NCI-H2171 (cell line): ENCODE results near the gene PCGF5.
"Not testable (repeated sequence)": the region's sequence is repeated elsewhere in the genome, so short reads cannot be mapped to it uniquely, and the experiment has no call there.

Source experiments
- DNase-seq: peaks from one replicate; lab custom pipeline; 2025; lab: John Stamatoyannopoulos, UW

Gene PCGF5

DNA sequence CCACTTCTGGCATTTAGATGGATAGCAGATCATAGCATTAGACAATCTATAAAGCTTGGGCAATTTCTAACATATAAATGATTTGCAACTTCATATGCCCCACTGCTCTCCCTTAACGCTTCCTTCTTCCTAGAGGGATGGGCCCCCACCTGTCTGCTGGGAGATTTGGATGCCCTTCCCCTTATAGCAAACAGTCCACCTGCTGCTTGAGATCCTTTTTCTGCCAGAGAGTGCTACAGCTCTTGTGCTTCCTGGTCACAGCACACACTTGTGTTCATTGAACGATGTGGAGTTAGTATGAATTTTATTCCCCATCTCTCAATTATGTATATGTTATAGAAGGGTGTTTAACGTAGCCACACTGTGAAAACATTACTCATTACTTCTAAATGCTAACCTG, 10.4 kb upstream of the PCGF5 start:
- DNase-seq = no peak

DNA sequence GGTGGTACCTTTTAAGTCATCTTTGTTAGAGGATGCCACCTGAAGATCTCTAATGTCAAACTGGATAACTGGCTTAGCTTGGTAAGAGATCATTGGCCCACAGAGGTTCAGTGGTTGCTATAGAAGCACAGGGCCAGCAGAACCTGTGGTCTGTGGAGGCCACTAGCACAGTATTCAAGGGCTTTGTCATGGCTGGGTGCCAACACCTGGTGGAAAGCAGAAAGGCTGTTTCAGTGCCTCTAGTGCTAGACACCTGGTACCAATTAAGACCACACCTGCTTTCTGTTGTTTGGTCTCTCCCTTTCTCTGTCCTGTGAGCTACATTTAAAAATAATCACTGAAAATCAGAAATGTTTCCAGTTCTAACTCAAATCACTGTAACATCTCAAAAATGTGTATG, 10.0 kb upstream of the PCGF5 start:
- DNase-seq = peak; percentile 55

DNA sequence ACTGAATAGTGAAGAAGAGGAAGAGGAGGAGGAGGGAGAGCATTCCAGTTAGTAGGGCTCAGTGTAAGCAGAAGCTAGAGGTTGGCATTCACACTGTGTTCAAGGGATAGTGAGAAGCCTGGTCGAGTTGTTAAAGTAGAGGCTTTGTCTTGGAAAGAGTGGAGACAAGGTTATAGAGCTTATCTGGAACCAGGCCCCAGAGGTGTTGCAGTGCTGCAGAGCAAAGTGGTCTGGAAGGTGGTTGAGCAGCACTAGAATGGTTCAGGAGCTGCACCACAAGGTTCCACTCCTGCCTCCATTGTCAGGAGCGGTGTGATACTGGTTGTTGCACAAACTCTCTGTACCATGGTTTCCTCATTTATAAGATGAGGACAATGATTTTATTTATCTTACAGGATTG, 8.8 kb upstream of the PCGF5 start:
- no peak for DNase-seq

DNA sequence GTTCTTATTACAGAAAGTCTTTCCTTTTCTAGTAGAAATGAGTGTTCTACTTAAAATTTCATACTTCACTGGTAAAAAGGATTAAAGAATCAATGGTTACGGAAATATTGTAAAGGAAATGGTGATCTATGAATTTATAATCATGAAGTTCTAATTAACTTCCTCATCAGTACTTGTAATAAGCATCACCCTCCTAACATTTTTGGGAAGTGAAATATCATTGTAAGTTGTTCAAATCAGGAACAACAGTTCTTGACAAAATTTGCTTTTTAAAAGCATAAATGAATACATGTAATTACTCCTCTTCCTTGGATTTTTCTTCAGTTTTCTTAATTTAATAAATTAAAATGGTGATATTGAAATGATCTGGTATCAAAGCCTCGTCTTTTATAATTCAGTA, 5.6 kb upstream of the PCGF5 start:
- no peak for DNase-seq

DNA sequence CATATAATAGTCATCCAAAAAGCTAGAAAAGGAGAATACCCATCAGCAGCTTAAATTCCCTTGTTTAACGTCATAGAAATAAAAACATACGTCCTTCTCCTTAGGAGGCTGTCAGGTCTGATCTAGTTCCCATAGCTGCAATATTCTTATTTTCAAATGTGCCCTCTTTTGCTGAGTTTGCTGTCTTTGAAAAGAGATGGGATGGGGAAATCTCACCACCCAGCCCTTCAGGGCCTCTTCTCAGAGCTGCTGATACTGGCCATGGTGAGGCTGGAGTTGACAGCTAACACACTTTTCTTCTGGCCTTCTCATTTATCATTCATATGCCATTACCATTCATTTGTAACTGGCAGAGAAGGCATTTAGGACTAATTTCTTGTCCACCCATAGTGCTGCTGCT, 5.1 kb upstream of the PCGF5 start:
- no peak for DNase-seq

DNA sequence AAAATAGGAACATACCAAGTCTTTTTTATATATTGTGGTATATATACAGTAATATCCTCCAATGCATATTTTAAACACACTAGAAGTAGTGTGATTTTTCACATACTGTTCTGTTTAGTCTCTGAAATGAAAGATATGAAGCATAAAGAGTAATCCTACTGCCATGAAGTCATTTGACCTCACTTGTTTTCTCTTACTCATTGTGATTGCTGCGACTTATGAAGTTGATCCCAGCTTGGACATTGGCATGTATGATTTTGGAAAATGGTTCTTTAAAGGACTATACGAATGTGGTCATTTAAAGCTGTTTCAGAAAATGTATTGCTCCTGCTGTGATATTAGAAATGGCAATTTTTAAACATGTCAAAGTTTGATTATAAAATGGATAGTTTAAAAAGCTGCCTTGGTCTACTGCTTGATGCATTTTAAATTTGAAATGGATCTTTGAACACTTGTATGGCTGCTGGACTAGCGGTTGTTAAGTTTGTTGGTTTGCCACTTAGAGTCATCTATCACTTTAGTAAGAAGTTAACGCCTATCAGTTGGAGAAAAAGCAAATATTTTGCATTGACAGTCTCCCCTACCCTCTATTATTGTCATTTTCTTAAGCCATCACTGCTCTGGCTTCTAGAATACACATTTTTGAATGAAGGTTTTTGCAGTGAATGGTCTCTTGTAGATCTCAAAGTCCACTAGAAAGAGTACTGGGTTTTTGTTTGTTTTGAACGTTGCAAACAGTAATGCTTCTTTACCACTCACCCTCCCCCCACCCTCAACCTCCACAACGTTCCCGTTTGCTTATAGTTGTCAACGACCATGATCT, 881 bp upstream of the PCGF5 start:
- no peak for DNase-seq

DNA sequence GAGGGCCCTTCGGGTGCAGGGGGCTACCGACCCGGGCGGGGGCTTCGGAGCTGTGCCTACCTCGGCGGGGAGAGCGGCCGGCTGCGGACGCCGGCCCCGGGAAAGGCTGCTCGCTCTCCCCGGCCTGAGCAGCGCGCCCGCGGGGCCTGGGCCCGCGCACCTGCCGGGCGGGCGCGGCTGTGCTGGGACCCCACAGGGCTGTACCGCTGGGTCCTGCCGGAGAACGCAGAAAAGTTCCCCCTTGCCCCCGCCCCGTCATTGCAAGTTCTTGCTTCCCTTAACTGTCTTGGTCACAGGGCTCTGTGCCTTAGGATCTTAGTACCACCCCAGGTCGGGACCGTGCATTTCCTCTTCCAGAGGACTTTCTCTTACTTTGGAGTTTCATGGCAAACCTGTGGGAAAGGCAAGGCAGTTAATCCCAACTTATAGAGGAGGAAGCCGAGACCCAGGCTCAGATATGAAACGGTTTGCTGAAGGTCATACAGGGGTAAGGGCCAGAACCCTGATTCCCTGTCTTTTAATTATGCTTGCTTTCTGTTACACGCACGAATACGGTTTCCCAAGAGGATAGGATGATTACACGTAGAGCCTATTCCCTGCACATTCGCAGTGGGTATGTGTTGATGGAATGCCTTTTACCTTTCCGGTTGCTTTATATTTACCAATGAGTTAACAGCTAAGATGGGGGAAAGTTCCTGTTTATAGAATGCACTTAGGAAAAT, 652 bp downstream of the PCGF5 start:
- no peak for DNase-seq

DNA sequence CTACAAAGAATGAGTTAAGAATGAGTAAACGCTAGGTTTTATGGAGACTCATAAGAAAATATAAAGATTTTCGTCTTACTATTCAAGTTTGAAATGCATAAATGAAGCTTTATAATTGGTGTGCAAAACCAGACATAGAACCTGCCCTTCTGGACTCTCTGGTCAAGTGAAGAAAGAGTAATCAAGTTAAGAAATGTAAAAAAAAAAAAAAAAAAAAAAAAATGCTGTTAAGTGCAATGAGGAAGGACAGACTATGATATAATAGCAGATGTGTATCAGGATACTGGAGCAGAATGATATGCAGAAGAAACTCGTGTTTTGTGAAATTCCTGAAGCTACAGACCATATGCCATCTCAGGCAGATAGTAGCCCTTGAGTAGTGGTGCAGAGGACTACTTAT, 5.6 kb downstream of the PCGF5 start:
- no peak for DNase-seq

DNA sequence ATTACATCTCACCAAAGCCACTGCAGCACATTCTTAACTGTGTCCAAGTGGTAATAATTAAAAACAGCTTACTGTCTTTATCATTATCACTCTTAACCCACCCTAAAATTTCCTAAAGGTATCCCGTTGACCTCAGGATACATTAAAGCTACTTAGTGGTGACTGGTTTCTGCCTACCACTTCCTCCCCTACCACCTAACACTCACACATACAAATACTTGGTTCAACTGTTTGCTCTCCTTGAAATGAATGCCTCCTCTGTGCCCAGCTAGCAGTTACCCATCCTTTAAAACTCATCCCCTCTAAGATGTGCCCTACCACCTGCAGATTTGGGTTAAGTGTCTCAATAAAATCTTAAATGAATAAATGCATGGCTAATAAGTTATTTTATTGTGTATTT, 7.1 kb downstream of the PCGF5 start:
- no peak for DNase-seq

DNA sequence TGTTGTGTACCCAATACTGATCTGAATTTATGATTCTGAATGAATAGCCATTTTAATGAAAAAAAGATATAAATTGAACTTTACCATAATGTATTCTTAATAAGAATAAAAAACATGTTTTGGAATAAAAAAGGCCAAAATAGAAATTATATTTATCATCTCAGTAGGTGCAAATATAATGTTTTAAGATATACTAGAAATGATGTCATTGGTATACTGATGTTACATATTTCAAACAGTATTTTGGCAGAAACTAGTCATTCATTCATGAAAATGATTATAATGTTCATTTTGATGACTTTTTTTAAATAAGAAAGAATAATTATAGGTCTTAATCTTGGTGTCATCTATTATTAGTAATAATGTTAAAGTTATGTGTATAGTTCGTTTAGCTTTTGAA, 9.2 kb downstream of the PCGF5 start:
- no peak for DNase-seq

DNA sequence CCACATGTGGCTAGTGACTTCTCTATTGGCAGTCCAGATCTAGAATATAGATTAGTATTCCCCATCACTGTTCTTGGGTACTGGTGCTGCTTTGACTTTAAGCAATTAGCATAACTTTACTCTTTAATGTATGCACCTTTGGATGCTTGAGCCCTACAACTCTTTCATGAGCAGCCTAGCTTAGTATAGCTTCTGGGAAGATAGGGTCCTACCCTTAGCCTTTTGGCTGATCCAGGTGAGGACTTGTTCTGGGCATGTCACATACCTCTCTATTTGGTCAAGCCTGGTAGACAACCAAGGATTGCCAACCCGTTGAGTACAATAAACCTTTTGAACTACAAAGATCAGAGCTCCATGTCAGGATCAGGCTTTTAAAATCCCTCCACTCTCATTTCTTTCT, 17.7 kb downstream of the PCGF5 start:
- no peak for DNase-seq

DNA sequence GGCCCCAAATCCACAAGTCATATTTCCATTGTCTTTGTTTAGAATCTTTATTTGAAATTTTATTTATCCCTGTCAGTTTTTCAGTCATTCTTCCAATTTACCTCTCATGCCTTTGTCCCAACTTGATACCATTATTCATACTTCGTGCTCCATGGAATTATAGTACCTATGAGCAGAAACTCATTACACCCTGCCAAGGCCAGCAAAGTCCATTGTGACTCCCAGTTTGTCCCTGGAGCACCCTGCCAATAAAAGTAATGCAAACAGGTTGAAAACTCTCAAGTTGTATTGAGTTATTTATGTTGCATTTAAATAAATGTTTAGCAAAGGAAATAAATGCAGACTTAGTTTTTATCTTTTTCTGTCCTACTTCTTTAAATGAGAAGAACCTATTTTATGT, 19.3 kb downstream of the PCGF5 start:
- no peak for DNase-seq

DNA sequence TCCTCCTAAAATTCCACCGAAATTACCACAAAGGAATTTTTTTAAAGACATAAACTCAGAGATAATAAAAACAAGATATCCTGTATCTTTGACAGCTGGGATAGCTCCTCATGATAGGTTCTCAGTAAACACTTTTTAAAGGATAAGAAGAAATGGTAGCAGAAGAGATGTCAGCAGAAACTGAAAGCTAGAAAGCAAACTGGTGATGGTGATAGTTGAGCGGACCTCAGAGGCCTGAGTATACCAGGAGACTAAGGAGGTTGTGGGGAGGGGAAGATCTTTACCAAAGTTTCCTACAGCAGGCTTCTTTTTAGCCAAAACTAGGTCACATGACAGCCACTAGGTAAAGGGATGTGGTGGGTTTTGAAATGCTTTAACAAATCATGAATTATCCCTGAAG, 22.5 kb downstream of the PCGF5 start:
- no peak for DNase-seq

DNA sequence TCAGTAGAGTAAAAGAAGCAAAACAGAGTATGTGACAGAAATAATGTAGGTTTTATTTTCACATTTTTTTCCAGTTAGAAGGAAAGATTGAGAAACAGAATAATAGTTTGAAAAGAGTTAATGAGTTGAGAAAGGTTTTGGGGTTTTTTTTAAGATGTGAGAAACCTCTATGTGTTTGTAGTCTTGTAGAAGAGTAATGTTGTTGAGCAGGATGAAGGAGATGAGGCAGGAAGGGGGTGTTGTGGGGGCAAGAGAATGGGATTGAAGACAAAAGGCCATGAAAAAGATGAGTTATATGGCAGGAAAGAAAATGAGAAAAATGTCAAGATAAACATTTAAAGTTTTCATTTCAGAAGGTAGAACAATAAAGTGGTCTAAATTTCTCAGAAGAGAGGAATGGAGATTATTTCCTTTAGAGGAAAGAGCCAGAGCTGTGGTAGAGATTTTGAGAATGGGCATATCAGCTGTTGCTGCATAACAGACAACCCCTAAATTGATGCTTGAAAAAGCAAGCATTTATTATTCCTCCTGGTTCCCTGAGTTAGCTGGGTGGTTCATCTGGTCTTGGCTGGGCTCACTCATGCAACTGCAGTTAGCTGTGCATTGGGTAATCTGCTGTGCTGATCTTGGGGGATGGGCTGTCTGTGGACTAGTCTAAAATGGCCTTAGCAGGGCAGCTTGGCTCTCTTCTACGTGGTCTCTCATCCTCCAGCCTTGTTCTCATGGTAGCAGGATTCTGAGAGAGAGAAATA, 27.1 kb downstream of the PCGF5 start:
- DNase-seq = no peak

DNA sequence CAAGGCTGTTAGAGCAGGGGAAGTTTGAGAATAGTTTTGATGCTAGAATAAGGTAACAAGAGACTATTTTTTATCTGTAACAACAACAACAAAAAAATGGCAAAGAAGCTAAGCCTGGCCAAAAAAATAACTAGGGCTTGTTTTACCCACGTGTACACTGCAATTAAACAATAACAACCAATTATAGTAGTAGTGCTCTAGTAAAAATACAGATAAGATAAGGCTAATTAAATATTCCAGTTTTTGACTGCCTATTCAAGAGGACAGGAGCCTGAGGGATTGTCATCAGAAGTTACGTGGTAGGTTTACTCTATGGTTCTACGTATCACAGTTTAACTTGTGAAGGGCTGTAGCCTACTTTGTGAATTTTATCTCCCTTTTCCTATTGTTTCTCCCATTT, 29.2 kb downstream of the PCGF5 start:
- DNase-seq = no peak

DNA sequence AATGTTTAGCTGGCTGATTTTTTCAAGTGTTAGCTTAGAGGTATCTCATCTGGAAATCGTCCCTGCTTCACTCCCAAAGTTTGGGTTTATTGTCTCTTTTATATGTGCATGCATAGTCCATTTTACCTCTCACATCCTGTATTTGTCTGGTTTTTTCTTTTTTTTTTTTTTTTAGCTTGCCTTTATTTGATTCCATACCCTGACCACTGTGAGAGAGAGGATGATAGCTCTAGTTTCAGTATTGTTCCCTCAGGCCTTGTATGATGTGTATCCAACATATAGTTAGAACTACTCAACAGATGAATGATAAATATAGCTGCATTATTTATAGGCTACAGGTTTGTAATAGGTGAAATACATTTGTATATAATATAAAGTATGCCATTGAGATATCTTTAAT, 29.9 kb downstream of the PCGF5 start:
- no peak for DNase-seq

DNA sequence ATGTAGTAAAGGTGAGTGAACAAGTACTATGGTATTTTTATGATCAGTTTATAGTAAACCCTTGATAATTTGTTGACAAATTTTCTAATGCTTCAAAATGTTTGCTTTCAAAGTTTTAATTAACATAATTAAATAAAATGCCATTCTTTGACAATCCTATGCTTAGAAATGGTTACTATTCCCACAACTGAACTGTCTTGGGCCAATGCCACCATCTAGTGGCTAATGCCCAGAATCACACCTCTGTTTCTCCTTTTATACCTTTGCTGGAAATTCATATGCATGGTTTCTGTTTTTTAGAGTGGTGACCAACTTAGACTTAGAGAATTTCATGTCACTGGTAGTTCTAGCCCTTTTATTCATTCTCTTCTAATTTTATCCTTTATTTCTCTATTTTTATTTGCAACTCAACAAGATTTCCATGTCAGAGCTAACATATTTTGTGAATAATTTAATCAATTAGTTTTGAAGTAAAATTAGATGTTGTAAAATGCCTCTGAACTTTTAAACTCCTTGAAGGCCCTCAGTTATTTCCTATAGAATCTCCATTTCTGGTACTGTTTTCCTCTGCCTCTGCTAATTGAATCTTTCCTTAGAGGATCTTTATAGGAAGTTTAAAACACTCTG, 31.1 kb downstream of the PCGF5 start:
- peak; percentile 17 for DNase-seq

DNA sequence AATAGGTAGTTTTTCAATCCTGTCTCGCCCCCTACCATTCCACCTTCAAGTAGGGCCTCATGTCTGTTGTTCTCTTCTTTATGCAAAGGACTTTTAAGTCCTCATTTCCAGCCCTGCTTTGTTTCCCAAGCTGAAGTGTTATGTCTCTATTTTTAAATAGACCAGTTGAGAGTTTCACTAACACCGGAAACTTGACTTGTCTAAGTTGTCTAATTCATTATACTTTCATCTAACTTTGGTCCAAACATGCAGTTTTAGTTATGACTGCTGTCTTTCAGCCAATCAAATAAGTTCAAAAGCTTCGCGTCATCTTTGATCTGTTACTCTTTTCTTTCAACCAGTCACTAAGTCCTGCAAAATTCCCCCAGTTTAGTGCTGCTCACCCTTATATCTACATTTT, 32.8 kb downstream of the PCGF5 start:
- no peak for DNase-seq

DNA sequence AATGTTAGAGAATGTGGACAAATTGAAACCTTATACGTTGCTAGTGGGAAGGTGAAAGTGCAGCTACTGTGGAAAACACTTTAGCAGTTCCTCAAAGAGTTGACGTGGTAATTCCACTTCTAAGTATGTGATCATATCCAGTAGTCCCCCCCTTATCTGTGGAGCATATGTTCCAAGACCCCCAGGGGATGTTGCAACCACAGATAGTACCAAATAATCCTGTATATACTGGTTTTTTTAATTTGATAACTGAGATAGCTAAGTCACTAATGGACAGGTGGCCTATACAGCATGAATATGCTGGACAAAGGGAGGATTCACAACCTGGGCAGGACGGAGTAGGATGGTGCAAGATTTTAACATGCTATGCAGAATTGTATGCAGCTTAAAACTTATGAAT, 36.8 kb downstream of the PCGF5 start:
- no peak for DNase-seq

DNA sequence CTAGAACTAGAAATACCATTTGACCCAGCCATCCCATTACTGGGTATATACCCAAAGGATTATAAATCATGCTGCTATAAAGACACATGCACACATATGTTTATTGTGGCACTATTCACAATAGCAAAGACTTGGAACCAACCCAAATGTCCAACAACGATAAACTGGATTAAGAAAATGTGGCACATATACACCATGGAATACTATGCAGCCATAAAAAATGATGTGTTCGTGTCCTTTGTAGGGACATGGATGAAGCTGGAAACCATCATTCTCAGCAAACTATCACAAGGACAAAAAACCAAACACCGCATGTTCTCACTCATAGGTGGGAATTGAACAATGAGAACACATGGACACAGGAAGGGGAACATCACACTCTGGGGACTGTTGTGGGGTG, 40.0 kb downstream of the PCGF5 start:
- DNase-seq = not testable (repeated sequence)

DNA sequence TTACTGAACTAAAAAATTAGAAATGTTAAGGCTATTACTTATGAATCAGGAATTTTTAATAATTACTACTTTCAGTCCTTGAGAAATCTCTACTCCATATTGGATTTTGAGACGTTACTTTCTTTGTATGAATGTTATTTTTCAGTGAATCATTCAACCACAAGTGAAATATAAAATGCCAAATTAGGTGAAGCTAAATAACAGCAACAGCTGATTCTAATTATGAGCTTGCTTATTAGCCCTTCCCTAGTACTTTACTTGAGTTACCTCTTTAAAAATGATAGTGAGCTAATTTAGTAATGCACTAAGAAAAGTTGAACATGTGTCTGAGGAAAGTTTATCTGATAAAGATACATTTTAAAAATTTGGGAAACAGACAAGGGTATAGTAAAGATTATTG, 51.4 kb downstream of the PCGF5 start:
- no peak for DNase-seq

DNA sequence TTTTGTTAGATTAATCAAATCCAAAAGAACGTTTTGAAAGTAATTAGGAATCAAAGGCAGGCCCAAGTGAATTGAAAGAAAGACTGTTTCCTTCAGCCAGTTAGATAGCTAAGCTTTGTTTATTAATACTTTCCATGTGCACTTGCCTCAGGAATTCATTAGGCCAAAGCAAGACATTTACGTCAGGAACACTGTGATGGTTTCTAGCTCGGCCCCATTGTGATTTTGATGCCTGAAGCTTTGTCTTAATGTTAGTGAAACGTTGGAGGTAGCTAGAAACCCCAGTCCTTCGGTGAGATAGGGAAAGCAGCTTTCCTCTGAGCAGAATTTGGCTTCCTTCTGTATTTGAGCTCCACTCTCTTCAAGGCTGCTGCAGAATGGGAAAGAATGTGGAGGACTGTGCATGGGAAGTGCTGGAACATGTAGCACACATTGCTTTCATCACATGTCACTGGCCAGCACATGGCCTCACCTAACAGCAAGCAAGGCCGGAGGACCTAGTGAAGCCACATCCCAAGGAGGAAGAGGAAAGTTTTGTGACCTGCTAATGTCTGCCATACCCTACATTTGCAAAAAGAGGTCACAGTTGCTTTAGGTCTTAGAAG, 64.1 kb downstream of the PCGF5 start:
- DNase-seq = no peak
